ENCODE data around the gene KCTD3. TPM values are rescaled to one million over a fixed set of nuclear protein-coding genes. Genes with fewer than 3 reads are reported as not detected.

Gene KCTD3
- total and polyA plus RNA-seq, 5 experiments from 2014 or later, result 0.34 to 1.6 (median 1.4) TPM

- Mint-ChIP-seq H3K9me3 (peaks cover 0 to 3% (median 0%) of the 10 kb centered on the region in 9 donors), H3K27me3 (peaks cover 0 to 2% (median 0%) of the 10 kb centered on the region in 5 donors)
- ATAC-seq, result no peak
Observed at GRCh38 chr1:215625949-215626348, 58.8 kb downstream of the KCTD3 start.

GRCh38 chr1:215631040-215631439 is 63.9 kb downstream of the KCTD3 start:
- DNase-seq (no peak), ATAC-seq (no peak)
- Mint-ChIP-seq H3K4me3 (no peak overlapping the region), H3K4me1 (no peaks in the 10 kb centered on the region), H3K27ac (no peak overlapping the region), H3K27me3 (peaks cover 2 to 28% (median 11%) of the 10 kb centered on the region in 5 donors), H3K36me3 (no peaks in the 10 kb centered on the region), H3K9me3 (peaks cover 0 to 3% (median 0%) of the 10 kb centered on the region in 9 donors)
- POLR2A ChIA-PET, result no interaction called here

More at GRCh38 chr1:215625949-215626348, 58.8 kb downstream of the KCTD3 start:
- POLR2A ChIA-PET, result no interaction called here
- Mint-ChIP-seq H3K27ac (no peak overlapping the region), H3K4me1 (no peaks in the 10 kb centered on the region), H3K4me3 (no peak overlapping the region), H3K36me3 (peaks cover 0 to 2% (median 0%) of the 10 kb centered on the region in 3 donors)
- no peak for DNase-seq

GRCh38 chr1:215631489-215631888 is 64.4 kb downstream of the KCTD3 start:
- H3K36me3 Mint-ChIP-seq, result no peaks in the 10 kb centered on the region
- H3K27me3 Mint-ChIP-seq, result peaks cover 2 to 28% (median 11%) of the 10 kb centered on the region in 5 donors
- H3K4me3 Mint-ChIP-seq, result no peak overlapping the region
- H3K4me1 Mint-ChIP-seq, result no peaks in the 10 kb centered on the region
- no peak overlapping the region for H3K27ac Mint-ChIP-seq
- ATAC-seq, result no peak
- no peak for DNase-seq
- POLR2A ChIA-PET, result no interaction called here
- peaks cover 0 to 3% (median 0%) of the 10 kb centered on the region in 9 donors for H3K9me3 Mint-ChIP-seq

- Mint-ChIP-seq H3K4me1 (no peaks in the 10 kb centered on the region), H3K4me3 (no peak overlapping the region), H3K27me3 (peaks cover 2 to 28% (median 14%) of the 10 kb centered on the region in 5 donors), H3K36me3 (no peaks in the 10 kb centered on the region), H3K27ac (no peak overlapping the region), H3K9me3 (peaks cover 0 to 2% (median 0%) of the 10 kb centered on the region in 9 donors)
- POLR2A ChIA-PET, result no interaction called here
- ATAC-seq (no peak), DNase-seq (no peak)
Observed at GRCh38 chr1:215635827-215636226, 68.7 kb downstream of the KCTD3 start.

GRCh38 chr1:215636258-215636965 is 69.3 kb downstream of the KCTD3 start:
- Mint-ChIP-seq H3K27me3 (peaks cover 0 to 28% (median 14%) of the 10 kb centered on the region in 5 donors), H3K4me1 (no peaks in the 10 kb centered on the region), H3K9me3 (no peaks in the 10 kb centered on the region), H3K27ac (no peak overlapping the region), H3K4me3 (no peak overlapping the region), H3K36me3 (no peaks in the 10 kb centered on the region)
- DNase-seq, result no peak
- POLR2A ChIA-PET, result no interaction called here
- ATAC-seq, result no peak

- no peaks in the 10 kb centered on the region for H3K36me3 Mint-ChIP-seq
- peaks cover 0 to 25% (median 13%) of the 10 kb centered on the region in 5 donors for H3K27me3 Mint-ChIP-seq
- ATAC-seq (no peak), DNase-seq (no peak)
- no peaks in the 10 kb centered on the region for H3K9me3 Mint-ChIP-seq
- H3K4me3 Mint-ChIP-seq, result no peak overlapping the region
- H3K27ac Mint-ChIP-seq, result no peak overlapping the region
- POLR2A ChIA-PET, result no interaction called here
- no peaks in the 10 kb centered on the region for H3K4me1 Mint-ChIP-seq
Observed at GRCh38 chr1:215637041-215637573, 70.0 kb downstream of the KCTD3 start.

GRCh38 chr1:215640429-215641148 is 73.5 kb downstream of the KCTD3 start:
- H3K4me1 Mint-ChIP-seq, result no peaks in the 10 kb centered on the region
- ATAC-seq (no peak), DNase-seq (no peak)
- H3K27me3 Mint-ChIP-seq, result peaks cover 0 to 3% (median 0%) of the 10 kb centered on the region in 5 donors
- H3K36me3 Mint-ChIP-seq, result no peaks in the 10 kb centered on the region
- POLR2A ChIA-PET, result no interaction called here
- no peak overlapping the region for H3K4me3 Mint-ChIP-seq
- H3K9me3 Mint-ChIP-seq, result peaks cover 0 to 10% (median 0%) of the 10 kb centered on the region in 9 donors
- no peak overlapping the region for H3K27ac Mint-ChIP-seq

- POLR2A ChIA-PET, result no interaction called here
- Mint-ChIP-seq H3K36me3 (no peaks in the 10 kb centered on the region), H3K9me3 (peaks cover 0 to 10% (median 0%) of the 10 kb centered on the region in 9 donors), H3K4me3 (no peak overlapping the region), H3K4me1 (no peaks in the 10 kb centered on the region), H3K27me3 (peaks cover 0 to 15% (median 4%) of the 10 kb centered on the region in 5 donors), H3K27ac (no peak overlapping the region)
- ATAC-seq (no peak), DNase-seq (no peak)
Observed at GRCh38 chr1:215643592-215644321, 76.7 kb downstream of the KCTD3 start.

- Mint-ChIP-seq H3K27me3 (peaks cover 0 to 19% (median 4%) of the 10 kb centered on the region in 5 donors), H3K9me3 (peaks cover 0 to 10% (median 0%) of the 10 kb centered on the region in 9 donors), H3K4me3 (no peak overlapping the region), H3K36me3 (no peaks in the 10 kb centered on the region), H3K27ac (no peak overlapping the region), H3K4me1 (no peaks in the 10 kb centered on the region)
- no peak for ATAC-seq
- DNase-seq, result no peak
- POLR2A ChIA-PET, result no interaction called here
Observed at GRCh38 chr1:215645182-215645581, 78.1 kb downstream of the KCTD3 start.

- ATAC-seq (no peak), DNase-seq (no peak)
- Mint-ChIP-seq H3K27me3 (peaks cover 0 to 26% (median 6%) of the 10 kb centered on the region in 5 donors), H3K27ac (no peak overlapping the region), H3K4me1 (no peaks in the 10 kb centered on the region), H3K36me3 (no peaks in the 10 kb centered on the region), H3K9me3 (peaks cover 0 to 10% (median 0%) of the 10 kb centered on the region in 9 donors), H3K4me3 (no peak overlapping the region)
- POLR2A ChIA-PET, result no interaction called here
Observed at GRCh38 chr1:215645861-215646260, 78.8 kb downstream of the KCTD3 start.

- DNase-seq (no peak), ATAC-seq (no peak)
- peaks cover 0 to 26% (median 6%) of the 10 kb centered on the region in 5 donors for H3K27me3 Mint-ChIP-seq
- POLR2A ChIA-PET, result no interaction called here
- H3K9me3 Mint-ChIP-seq, result peaks cover 0 to 10% (median 0%) of the 10 kb centered on the region in 9 donors
- H3K27ac Mint-ChIP-seq, result no peak overlapping the region
- H3K4me3 Mint-ChIP-seq, result no peak overlapping the region
- peaks cover 0 to 1% (median 0%) of the 10 kb centered on the region in 4 donors for H3K4me1 Mint-ChIP-seq
- H3K36me3 Mint-ChIP-seq, result no peaks in the 10 kb centered on the region
Observed at GRCh38 chr1:215647738-215648137, 80.6 kb downstream of the KCTD3 start.

GRCh38 chr1:215648957-215649356 is 81.9 kb downstream of the KCTD3 start:
- peaks cover 0 to 26% (median 6%) of the 10 kb centered on the region in 5 donors for H3K27me3 Mint-ChIP-seq
- POLR2A ChIA-PET, result no interaction called here
- H3K36me3 Mint-ChIP-seq, result no peaks in the 10 kb centered on the region
- H3K27ac Mint-ChIP-seq, result no peak overlapping the region
- H3K9me3 Mint-ChIP-seq, result peaks cover 0 to 8% (median 0%) of the 10 kb centered on the region in 9 donors
- no peak overlapping the region for H3K4me3 Mint-ChIP-seq
- H3K4me1 Mint-ChIP-seq, result peaks cover 0 to 1% (median 0%) of the 10 kb centered on the region in 4 donors
- DNase-seq (no peak), ATAC-seq (no peak)

Measured in naive thymus-derived CD8-positive, alpha-beta T cell (primary cell).